NCI-H2196 treated with DMSO at 0.1 percent for 48 hours (cell line): ENCODE data around the gene SREK1IP1.

Source experiments
- DNase-seq: peaks from one replicate; lab custom pipeline; 2025; ENCODE audit not compliant: unreplicated experiment; lab: John Stamatoyannopoulos, UW

SREK1IP1 gene

DNA sequence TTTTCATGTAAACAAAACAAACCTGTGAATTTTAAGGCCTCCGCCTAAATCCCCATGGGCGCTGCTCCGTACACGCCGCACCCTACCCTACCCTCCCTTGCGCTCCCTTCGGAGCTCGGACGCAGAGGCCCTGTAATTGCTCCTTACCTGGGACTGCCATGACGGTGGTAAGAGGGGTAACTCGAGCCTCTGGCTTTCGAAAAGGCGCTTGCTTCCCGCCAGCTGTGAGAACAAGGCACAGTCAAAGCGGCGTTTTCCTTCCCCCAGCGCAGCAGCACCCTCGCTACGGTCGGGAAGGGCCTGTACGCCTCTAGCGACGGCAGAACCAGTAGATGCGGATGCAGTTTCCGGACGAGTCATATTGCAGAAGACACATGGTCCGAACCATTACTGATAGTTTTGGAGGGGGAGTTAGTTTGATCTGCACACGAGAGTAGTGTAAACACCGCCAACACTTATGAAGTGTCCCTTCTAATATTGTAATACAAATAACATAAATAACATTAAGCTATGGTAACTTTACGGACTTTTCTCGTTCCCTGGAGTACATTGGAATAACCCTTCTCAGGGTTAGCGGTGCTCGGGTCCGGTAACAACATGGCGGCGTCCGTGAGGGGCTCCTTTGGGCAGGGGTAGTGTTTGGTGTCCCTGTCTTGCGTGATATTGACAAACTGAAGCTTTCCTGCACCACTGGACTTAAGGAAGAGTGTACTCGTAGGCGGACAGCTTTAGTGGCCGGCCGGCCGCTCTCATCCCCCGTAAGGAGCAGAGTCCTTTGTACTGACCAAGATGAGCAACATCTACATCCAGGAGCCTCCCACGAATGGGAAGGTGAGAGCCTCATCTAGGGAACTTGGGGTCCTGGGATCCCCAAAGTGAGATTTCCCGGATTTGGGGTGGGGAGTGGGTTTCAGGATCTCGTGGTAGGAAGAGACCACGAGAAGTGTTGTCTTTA is at the start of gene SREK1IP1, which contains the start of gene CWC27:
Gene SREK1IP1, minus strand, starts transcription at position 334 of the 955 bp plus-strand sequence. Its CDS starts 174 bp downstream, at position 160.
Gene CWC27, plus strand, starts transcription at position 573 of the 955 bp plus-strand sequence. Its CDS starts 217 bp downstream, at position 790.
- DNase-seq: peak; percentile 37

DNA sequence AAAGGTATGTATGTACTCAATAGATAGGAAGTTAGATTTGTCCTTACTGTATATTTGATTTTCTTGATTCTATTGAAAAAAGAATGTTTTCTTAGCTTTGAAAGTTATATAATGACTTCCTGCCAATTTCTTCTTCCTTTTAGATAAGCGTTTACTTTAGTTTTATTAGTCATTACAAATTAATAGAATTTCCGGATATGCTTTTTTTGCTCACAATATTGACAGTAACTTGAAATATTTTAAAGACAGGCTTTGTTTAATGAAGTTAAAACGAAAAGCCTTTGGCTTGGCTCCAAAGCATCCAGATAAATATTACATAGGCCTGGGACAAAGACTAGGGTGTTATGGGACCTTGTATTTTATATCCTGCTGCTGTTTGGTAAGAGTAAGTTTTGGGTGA is 49.8 kb upstream of the SREK1IP1 start:
- DNase-seq: no peak

DNA sequence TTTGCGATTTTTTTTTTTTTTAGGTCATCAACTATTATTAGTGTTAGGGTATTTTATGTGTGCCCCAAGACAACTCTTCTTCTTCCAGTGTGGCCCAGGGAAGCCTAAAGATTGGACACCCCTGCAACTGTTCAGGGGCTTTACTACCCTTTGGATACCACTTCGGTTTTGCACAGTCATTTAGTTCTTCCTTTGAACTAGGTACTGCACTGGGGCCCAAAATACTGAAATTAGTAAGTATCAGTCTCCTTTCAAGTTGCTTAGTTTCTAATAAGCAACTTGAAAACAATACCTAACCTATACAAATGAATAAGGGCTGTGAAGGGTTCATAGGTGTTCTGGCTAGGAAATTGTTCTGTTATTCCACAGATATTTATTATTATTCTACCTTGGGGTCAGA is 45.6 kb upstream of the SREK1IP1 start:
- no peak for DNase-seq

DNA sequence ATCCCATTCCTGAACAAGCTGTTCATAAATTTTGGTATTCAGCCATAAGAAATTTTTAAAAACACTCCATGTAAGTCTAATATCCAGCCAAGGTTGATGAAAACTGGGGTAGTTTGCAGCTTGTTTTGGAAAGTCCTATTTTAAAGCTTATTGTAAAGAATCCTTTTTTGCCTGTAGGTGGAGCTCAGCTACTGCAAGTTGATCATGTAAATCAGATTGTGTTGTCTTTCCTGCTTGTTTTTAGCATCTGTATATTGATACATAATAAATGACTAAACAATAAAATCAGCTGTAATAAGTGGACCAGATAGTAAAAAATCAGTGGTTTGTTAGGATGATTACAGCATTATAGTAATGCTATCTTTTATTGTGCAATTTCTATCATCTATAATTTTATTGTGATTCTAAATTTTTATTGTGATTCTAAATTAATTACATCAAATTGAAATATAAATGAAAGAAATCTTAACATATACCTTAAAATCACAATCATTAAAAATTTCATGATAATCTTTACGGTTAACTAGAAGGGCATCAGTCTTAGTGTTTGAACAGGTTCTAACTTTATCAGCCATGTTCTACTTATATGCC is 42.7 kb upstream of the SREK1IP1 start:
- peak; percentile 1 for DNase-seq

DNA sequence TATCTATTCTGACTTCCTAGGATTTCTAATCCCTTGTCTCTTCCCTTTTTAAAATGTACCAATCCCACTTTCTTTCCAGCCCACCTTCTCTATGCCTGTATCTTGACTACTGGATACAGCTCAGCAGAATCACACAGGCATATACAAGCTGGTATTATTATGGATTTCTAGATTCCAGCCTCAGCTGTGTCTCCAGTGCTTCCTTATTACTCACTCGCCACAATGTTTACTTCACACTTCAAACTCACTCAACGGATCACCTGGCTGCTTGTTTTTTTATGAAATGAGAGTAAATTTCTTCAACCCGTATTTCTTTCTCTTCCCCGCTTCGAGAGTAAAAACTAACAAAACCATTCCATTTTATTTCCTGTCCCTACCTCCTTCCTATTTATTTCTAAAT is 39.0 kb upstream of the SREK1IP1 start:
- DNase-seq: no peak

DNA sequence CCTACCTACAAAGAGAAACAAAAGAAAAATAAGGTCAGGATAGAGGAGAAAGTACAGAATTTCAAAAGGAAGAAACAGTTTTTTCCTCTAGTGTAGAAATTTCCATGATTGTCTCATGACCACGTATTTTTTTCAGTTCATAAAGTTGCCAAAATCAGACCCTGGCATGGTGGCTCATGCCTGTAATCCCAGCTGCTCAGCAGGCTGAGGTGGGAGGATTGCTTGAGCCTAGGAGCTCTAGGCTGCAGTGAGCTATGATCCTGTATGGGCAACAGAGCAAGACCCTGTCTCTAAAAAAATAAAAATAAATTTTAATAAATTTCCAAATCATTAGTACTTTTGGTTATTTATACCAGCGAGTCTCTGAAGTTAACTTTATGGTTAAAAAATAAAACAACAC is 38.0 kb upstream of the SREK1IP1 start:
- DNase-seq: no peak

DNA sequence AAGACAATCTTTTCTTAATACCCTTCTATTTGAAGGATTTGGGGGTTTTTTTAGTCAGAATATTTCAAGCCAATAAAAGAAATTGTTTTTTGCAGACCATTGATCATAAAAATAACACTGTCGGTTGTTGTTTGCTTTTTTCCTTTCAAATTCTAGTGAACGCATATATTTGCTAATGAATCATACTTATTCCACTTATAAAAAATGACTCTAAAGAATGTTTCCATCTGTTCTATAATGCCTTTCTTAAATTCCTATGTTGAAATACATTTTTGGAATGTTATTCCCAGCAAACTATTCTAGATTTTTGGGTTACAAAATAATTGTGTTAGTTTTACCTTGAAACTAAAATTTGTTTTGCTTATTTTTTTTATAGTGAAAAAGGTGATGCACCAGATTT is 32.4 kb upstream of the SREK1IP1 start:
- DNase-seq: no peak

DNA sequence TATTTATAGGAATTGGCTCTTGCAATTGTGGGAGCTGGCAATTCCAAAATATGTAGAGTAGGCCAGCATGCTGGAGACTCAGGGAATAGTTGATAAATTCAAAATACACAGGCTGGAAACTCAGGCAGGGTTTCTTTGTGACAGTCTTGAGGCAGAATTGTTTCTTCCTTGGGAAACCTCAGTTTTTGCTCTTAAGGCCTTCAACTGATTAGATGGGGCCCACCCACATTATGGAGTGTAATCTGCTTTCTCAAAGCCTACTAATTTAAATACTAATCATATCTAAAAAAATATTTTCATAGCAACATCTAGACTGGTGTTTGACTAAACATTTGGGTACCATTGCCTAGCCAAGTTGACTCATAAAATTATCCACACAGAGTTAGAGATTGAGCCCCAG is 27.8 kb upstream of the SREK1IP1 start:
- no peak for DNase-seq

DNA sequence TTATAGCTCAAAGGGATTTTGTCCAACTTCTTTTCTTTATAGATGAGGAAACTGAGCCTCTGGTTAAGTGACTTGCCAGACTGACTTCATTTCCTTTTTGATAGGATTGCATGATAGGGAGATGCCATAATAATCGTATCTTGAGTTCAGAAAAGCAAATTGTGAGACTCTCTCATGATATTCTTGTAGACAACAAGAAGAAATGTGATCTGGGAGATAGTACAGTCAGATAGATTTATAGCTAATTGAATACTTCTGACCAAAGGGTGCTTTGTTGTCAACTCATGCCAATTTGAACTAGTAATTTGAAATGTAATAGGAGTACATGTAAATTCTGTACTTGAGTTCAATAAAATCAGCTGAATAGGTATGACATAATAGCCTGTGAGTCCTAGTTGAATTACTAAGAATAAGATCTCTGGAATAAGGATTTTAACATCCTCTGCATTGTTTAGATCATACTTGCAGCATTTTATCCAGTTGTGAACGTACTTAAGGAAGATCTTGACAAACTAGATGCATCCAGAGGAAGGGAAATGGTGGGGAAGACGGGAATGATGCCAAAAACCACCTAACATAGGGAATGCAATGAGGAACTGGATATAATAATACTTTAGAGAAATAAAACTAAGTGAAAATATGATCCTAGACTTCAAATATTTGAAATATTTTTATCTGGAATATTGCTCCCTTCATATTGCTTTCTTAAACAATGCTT is 25.7 kb upstream of the SREK1IP1 start:
- DNase-seq: no peak

DNA sequence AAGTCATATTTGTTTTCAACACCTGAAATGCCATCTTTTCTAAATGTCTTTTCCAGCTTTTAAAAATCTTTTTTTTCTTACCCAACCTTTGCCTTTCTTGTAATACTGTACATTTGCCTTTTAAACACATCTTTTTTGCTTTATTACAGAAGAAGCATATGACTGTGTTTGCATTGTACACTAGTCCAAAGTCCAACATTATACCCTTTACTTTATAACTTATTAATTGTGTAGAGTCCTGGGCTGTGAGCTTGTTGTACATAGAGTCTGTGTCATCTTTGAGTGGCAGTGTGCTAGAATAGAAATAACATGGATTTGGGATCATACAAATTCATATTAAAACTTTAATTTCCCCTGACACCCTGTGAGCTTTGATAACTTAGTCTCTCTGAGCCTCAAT is 24.0 kb upstream of the SREK1IP1 start:
- no peak for DNase-seq

DNA sequence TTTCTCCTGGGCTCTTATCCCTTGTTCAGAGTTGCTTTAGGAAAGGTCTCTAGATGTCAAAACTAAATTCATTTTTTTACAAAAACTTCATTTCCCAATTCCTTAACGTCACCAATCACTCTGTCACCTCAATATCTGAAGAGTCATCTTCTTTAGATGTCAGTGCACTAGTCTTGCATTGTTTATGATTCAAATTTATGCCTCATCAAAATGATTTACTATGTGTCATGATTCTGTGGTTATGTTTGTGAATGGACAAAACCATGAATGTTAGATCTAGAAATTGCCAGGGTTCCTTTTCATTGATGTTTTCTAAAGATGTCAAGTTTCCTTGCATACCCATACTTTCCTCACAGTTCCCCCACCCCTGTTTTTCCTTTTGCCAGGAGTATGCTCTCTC is 21.7 kb upstream of the SREK1IP1 start:
- DNase-seq: no peak

DNA sequence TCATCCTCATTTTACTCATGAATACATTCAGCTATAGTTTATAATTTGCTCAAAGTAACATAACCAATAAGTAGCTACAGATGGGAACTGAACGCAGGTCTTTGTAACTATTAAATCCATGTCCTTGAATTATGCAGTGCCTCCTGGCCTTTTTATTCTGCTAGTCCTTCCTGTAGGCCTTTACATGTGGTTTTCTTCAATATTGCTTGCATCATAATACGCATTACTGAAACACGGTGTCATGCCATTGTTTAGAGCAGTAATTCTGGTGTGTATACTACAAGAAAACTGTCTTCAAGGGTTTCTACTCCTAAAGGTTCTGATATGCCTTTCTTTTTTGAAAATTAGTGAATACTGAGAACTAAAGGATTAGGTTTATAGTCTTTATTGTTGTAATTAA is 21.0 kb upstream of the SREK1IP1 start:
- DNase-seq: no peak

DNA sequence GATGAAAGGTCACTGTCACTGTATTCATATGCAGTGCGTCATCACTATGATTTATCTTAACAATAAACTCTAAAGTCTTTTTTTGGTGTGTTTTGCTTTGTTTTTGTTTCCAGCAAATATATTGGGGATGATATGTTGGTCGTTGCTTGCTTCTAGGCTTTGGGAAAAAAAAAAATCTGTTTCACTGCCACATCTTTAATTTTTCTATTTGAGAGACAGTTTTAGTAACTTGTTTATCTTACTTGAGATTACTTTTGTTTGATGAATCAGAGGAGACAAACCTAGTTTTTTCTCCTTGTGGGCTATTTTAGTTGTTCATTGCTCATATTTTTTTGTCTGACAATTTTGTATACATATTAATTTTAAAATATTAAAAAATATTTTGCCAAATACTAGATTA is 19.7 kb upstream of the SREK1IP1 start:
- no peak for DNase-seq

DNA sequence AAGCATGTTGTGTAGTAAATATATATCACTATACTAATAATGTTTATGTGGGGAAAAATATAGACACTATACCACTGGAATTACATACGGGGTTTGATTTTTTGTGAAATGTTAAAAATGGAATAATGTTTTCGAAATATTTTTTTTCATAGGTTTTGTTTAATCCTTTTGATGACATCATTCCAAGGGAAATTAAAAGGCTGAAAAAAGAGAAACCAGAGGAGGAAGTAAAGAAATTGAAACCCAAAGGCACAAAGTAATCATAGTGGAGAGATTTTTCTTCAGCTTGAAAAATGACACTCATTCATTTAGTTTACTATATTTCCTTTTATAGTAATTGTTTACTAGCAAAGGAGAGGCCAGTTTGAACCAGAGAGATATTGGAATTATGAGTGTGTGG is 17.9 kb upstream of the SREK1IP1 start:
- DNase-seq: no peak

DNA sequence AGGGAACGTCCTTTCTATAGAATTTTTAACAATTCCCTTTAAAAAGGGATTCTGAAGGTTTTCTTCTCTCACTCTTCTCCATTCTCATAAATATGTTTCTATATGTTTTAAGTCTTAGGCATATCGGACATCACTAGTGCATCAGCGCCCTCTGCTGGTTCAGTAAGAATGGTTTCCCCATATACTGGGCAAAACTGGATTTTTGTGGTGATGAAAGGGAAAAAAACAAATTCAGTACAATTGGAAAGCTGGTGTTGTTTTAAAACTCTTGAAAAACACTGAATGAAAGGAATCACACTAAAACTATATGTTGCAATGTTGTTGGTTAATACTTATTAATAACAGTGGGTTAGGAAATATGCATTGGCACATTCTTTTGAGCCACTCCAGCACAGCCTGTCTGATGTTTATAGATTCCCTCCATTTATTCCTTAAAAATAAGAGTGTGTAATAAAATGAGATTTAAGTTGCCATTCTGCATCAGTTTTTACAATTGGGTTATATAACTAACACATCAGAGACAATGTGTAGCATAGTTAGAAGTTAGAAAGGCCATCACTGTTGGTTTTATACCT is 16.0 kb upstream of the SREK1IP1 start:
- peak; percentile 5 for DNase-seq

DNA sequence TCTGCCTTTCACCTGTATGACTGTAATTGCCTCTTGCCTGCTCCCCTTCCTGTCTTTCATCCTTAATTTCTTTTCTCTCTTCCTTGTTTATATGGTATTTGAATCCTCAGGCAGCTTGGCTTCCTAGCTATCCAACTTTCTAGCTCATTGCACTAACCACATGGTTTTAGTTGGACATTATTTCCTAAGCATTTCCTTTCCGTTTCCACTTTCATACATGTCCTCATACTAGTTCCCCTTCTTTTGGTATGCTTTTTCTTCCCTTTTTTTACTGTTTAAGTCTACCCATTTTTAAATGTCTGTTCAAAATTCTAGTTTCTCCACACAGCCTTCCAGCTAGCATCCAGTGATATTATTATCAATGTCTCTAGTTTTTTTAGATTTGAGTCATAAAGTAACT is 6.8 kb upstream of the SREK1IP1 start:
- DNase-seq: no peak

DNA sequence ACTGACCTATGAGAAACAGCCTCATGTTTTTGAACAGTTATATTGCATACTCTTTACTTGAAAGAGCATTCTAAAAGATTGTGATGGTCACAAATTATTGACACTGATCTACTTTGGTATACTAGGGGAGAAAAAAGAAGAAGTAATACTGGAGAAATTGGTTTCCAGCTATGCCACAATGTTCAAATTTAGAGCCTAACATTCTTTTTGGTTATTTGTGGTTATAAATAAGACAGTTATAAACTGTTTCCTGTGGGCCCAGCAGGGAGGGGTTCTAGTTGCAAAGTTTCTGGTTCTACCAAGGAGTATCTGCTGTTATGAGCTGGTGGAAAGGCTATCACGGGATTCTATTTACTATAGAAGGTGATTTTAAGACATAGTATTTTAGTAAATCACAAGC is 5.0 kb upstream of the SREK1IP1 start:
- no peak for DNase-seq

DNA sequence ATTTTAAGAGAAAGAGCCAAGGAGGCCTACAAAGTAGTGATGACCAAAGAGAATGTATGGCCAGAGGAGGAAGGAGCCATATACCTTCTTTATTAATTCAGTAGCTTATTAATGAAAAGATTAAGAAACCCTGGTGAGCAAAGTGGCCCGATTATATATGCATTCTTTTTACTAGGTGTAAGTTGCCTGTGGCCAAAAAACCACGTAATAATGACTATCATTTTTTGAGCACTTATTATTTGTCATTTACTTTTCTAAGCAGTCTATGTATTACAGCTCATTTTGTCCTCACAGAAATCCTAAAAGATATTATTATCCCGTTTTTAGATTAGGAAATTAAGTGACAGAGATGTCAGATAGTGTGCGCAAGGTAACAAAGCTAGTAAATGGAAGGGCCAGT is 3.2 kb upstream of the SREK1IP1 start:
- no peak for DNase-seq

DNA sequence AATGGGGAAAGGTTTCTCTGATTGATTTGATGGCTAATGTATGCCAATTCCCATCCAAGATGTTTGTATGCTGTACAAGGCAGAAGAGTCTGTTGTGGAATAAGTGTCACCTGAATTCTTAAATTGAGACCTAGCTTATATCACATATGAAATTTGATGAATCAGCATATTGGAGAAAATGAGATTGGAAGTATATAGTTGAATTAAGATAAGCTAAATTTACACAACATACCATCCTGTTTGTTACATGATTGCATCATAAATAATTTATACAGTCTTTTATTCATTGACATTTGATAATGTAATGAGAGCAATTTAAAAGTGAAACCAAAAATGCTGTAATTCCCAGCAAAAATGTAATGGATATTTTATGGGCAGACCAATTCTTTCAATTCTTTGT is 1.4 kb upstream of the SREK1IP1 start:
- no peak for DNase-seq

DNA sequence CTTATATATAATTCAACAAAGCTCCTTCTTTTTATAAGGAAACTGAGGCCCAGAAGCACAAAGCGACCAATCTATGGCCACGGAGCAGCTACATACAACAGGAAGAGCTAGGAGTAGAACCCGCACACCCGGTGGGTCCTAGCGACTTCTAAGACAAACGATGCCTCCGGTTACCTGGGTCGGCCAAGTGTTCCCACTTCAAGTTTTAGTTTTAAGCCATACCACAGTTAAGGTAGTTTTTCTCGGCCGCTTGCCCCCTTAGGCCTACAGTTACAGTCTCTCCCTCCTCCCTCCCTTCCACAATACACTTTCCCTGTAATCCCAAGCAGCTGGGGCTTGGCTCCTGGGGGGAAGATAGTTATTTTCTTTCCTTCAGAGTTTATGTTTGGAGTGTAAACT is 533 bp downstream of the SREK1IP1 start:
- no peak for DNase-seq

DNA sequence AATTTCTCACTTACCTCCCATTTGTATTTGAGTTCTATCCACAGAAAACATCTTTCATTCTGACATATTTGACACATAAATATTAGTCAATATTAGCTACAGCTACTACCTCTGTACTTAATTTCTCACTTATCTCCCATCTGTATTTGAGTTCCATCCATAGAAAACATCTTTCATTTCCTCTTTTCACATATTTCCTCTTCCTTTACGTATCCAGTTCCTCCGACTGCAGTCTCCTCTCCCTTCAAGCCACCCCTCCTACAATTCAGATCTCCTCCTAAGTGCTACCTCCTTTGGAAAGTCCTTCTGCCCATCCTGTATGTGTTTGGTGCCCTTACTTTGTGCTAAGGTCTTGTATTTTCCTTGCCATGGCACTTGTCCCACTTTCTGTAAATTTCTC is 1.6 kb downstream of the SREK1IP1 start:
- DNase-seq: no peak
